Spleen (tissue), 11 donors: ENCODE measurements around the gene MMEL1. TPM values are rescaled to one million over a fixed set of nuclear protein-coding genes. Genes with fewer than 3 reads are reported as not detected.
A peak's percentile ranks its signal among the peaks of the same experiment; 100 is the strongest.

Experiments used
- DNase-seq: peaks from one replicate; pipeline ENCODE4 v3.0.0-alpha.2; 2020
- H3K27ac ChIP-seq, 8 donors: fragments of 200-600 bp; sonication (generic) in 7 of 8; 1 replicate in 4 of 8; 2 replicates in 4 of 8; pipeline versions ENCODE4 v1.5.0 to v1.8.0; 2016 to 2021; ENCODE audit warnings: inconsistent platforms in 4 of 8, mild to moderate bottlenecking in 4 of 8, moderate library complexity in 1 of 8
- H3K27me3 ChIP-seq, 7 donors: fragments of 200-600 bp; sonication (generic) in 6 of 7; replicated peaks in 1 of 7; 1 replicate in 4 of 7; 2 replicates in 3 of 7; pipeline versions ENCODE4 v1.5.0 to v1.8.0; 2016 to 2021; ENCODE audit warnings: inconsistent platforms in 3 of 7, mild to moderate bottlenecking in 1 of 7
- H3K36me3 ChIP-seq, 6 donors: fragments of 200-600 bp; sonication (generic) in 5 of 6; 1 replicate in 4 of 6; 2 replicates in 2 of 6; pipeline versions ENCODE4 v1.5.0 to v1.8.0; 2016 to 2021; ENCODE audit warnings: inconsistent platforms in 2 of 6
- H3K4me1 ChIP-seq, 6 donors: fragments of 200-600 bp; sonication (generic) in 5 of 6; 1 replicate in 3 of 6; 2 replicates in 3 of 6; pipeline versions ENCODE4 v1.5.0 to v1.8.0; 2016 to 2021; ENCODE audit warnings: inconsistent platforms in 3 of 6
- H3K4me3 ChIP-seq, 8 donors: fragments of 200-600 bp; sonication (generic) in 7 of 8; 1 replicate in 4 of 8; 2 replicates in 4 of 8; pipeline versions ENCODE4 v1.5.0 to v1.8.0; 2016 to 2021; ENCODE audit warnings: inconsistent platforms in 4 of 8, mild to moderate bottlenecking in 4 of 8, moderate library complexity in 2 of 8
- H3K9me3 ChIP-seq, 8 donors: fragments of 200-600 bp; sonication (generic) in 7 of 8; 1 replicate in 4 of 8; 2 replicates in 4 of 8; pipeline versions ENCODE4 v1.5.0 to v1.8.0; 2016 to 2021; ENCODE audit warnings: inconsistent platforms in 4 of 8
- CTCF ChIP-seq, 11 experiments: fragments of 200-600 bp in 7 of 11; fragments of 450-650 bp in 4 of 11; sonication (generic) in 4 of 11; IDR thresholded peaks in 8 of 11; conservative IDR thresholded peaks in 3 of 11; 1 replicate in 7 of 11; 2 replicates in 4 of 11; pipeline versions ENCODE4 v1.4.0 to v1.8.0; 2016 to 2021; ENCODE audit warnings: antibody characterized with exemption in 11 of 11, inconsistent platforms in 4 of 11, mild to moderate bottlenecking in 1 of 11
- POLR2A ChIP-seq, 3 donors: fragments of 450-650 bp; IDR thresholded peaks; one replicate each; pipeline ENCODE4 v1.5.1; 2017; ENCODE audit warnings: antibody characterized with exemption in 3 of 3, mild to moderate bottlenecking in 1 of 3
- POLR2AphosphoS5 ChIP-seq, 3 donors: sonication (generic); formaldehyde crosslinking; IDR thresholded peaks; one replicate each; pipeline ENCODE4 v1.5.1; 2017; ENCODE audit warnings: antibody characterized with exemption in 3 of 3
- WGBS, 5 donors: extraction: QIAGEN DNeasy Blood & Tissue Kit in 3 of 5; methylation state at CpG; one replicate each; pipeline versions ENCODE4 v1.1.5 to v1.1.7; 2013 to 2018; 5-methylcytosine and 5-hydroxymethylcytosine counted together
- intact Hi-C: fragments of 100-400 bp; cut with DNase I; formaldehyde crosslinking; loops from one replicate; pipeline ENCODE4 v1.15.0; 2023; ENCODE audit warnings: low total_unique reads
- polyA plus RNA-seq, 3 donors: library from polyadenylated mRNA; stranded (reverse); fragments of 200-250 nt; gene quantifications; one replicate each; pipeline ENCODE4 v1.2.1, GENCODE V29; 2013
- total RNA-seq, 7 donors: library from RNA; depleted of rRNA in 3 of 7; stranded (reverse); fragments of >200 nt in 3 of 7; fragmentation: NEBNext Ultra II Directional in 4 of 7; extraction: Animal tissue kit (Norgen Biotek cat#: 25700) in 4 of 7; gene quantifications; one replicate each; pipeline versions ENCODE4 v1.1.0 to v1.2.1, GENCODE V29; 2016 to 2021
- donor health status: healthy with polysubstance abuse.
- donor health status: DM: no; HTN: no; CAD: no; lungs with moderate emphysema.
- donor health status: DM: no; HTN: no; CAD: no.
- donor health status: Bipolar disorder and iron deficiency.
- donor health status: healthy.
- donor health status: DM: no; HTN: no; CAD: no.
- donor health status: DM: yes; HTN: yes; CAD: no.

MMEL1 gene
- total and polyA plus RNA-seq, 10 donors: 1.9 to 6.4 (median 3.3) TPM; not detected in 1

GRCh38 chr1:2631136-2632050, 1.4 kb downstream of the MMEL1 start:
- DNase-seq: peak; percentile 54
- 71 to 83% (median 79%) methylated on average over 21 to 24 of the region's 24 CpGs for WGBS, 5 donors
- peaks cover 0 to 5% (median 2%) of the 10 kb centered on the region in 8 donors for H3K9me3 ChIP-seq
- no peak overlapping the region for H3K27ac ChIP-seq
- TF ChIP-seq CTCF (IDR thresholded peaks at IDR 0.05 in 8 of 11, conservative IDR thresholded peaks at IDR 0.05 in 3 of 11) (no peak), POLR2A (IDR thresholded peaks at IDR 0.05) (no peak), POLR2AphosphoS5 (IDR thresholded peaks at IDR 0.05) (no peak)
- H3K4me3 ChIP-seq: no peak overlapping the region
- intact Hi-C loops: no loop called here
- no peaks in the 10 kb centered on the region for H3K36me3 ChIP-seq
- peaks cover 0 to 18% (median 12%) of the 10 kb centered on the region in 6 donors for H3K4me1 ChIP-seq
- peaks cover 4 to 86% (median 45%) of the 10 kb centered on the region in 7 donors for H3K27me3 ChIP-seq

GRCh38 chr1:2630498-2631135, 2.2 kb downstream of the MMEL1 start:
- peaks cover 4 to 87% (median 49%) of the 10 kb centered on the region in 7 donors for H3K27me3 ChIP-seq
- H3K27ac ChIP-seq: no peak overlapping the region
- H3K9me3 ChIP-seq: no peaks in the 10 kb centered on the region
- H3K36me3 ChIP-seq: no peaks in the 10 kb centered on the region
- TF ChIP-seq CTCF (IDR thresholded peaks at IDR 0.05 in 8 of 11, conservative IDR thresholded peaks at IDR 0.05 in 3 of 11) (no peak), POLR2AphosphoS5 (IDR thresholded peaks at IDR 0.05) (no peak), POLR2A (IDR thresholded peaks at IDR 0.05) (no peak)
- intact Hi-C loops: no loop called here
- no peak overlapping the region for H3K4me3 ChIP-seq
- WGBS, 5 donors: 88 to 96% (median 94%) methylated on average over 34 to 35 of the region's 35 CpGs
- peaks cover 0 to 18% (median 12%) of the 10 kb centered on the region in 6 donors for H3K4me1 ChIP-seq
- DNase-seq: no peak

GRCh38 chr1:2629627-2630497, 3.0 kb downstream of the MMEL1 start:
- TF ChIP-seq POLR2AphosphoS5 (IDR thresholded peaks at IDR 0.05) (no peak), CTCF (IDR thresholded peaks at IDR 0.05 in 8 of 11, conservative IDR thresholded peaks at IDR 0.05 in 3 of 11) (no peak), POLR2A (IDR thresholded peaks at IDR 0.05) (no peak)
- H3K4me1 ChIP-seq: peaks cover 0 to 18% (median 12%) of the 10 kb centered on the region in 6 donors
- peak; percentile 60 for DNase-seq
- no peaks in the 10 kb centered on the region for H3K9me3 ChIP-seq
- 84 to 93% (median 87%) methylated on average over 13 to 23 of the region's 23 CpGs for WGBS, 5 donors
- H3K4me3 ChIP-seq: no peak overlapping the region
- intact Hi-C loops: no loop called here
- H3K27me3 ChIP-seq: peaks cover 4 to 89% (median 53%) of the 10 kb centered on the region in 7 donors
- H3K36me3 ChIP-seq: no peaks in the 10 kb centered on the region
- H3K27ac ChIP-seq: no peak overlapping the region
